Epithelial cell of proximal tubule (primary cell): Measurements from ENCODE around the gene GADD45GIP1. TPM values are rescaled to one million over a fixed set of nuclear protein-coding genes. Genes with fewer than 3 reads are reported as not detected.
A peak's percentile ranks its signal among the peaks of the same experiment; 100 is the strongest.
"Not testable (repeated sequence)": the region's sequence is repeated elsewhere in the genome, so short reads cannot be mapped to it uniquely, and the experiment has no call there.

ENCODE experiments used
- DNase-seq: peaks from one replicate; pipeline ENCODE4 v3.0.0-alpha.2; 2011; ENCODE audit warnings: low read depth
- H3K4me3 ChIP-seq: 2 replicates; pipeline ENCODE4 v1.5.1; 2011; ENCODE audit warnings: low read depth, mild to moderate bottlenecking, low read length
- CTCF ChIP-seq: conservative IDR thresholded peaks from 2 replicates; pipeline ENCODE4 v1.5.1; 2012; ENCODE audit warnings: low read depth, mild to moderate bottlenecking, low read length
- total RNA-seq: library from RNA; depleted of rRNA; stranded (reverse); fragments of >200 nt; gene quantifications from 2 replicates; pipeline ENCODE4 v1.2.3, GENCODE V29; 2015

GADD45GIP1 gene
- total RNA-seq, 1 donor from 2014 or later: 87.2 TPM

GRCh38 chr19:12959481-12959880 is 2.5 kb upstream of the GADD45GIP1 start:
- TF ChIP-seq CTCF: no peak
- no peak for DNase-seq
- no peak overlapping the region for H3K4me3 ChIP-seq

- DNase-seq: not testable (repeated sequence)
- peak overlapping the region; percentile 86 for H3K4me3 ChIP-seq
These were observed 448 bp upstream of the GADD45GIP1 start for GRCh38 chr19:12957389-12957952.

GRCh38 chr19:12955996-12956395 is 1.0 kb downstream of the GADD45GIP1 start:
- peak overlapping the region; percentile 86 for H3K4me3 ChIP-seq
- TF ChIP-seq CTCF: no peak
- DNase-seq: no peak

- H3K4me3 ChIP-seq: peak overlapping the region; percentile 86
- DNase-seq: not testable (repeated sequence)
These were observed 1.4 kb downstream of the GADD45GIP1 start for GRCh38 chr19:12955575-12955974.

GRCh38 chr19:12954612-12954962 is 2.4 kb downstream of the GADD45GIP1 start:
- no peak for TF ChIP-seq CTCF
- H3K4me3 ChIP-seq: no peak overlapping the region
- no peak for DNase-seq

GRCh38 chr19:12953799-12954611 is 3.0 kb downstream of the GADD45GIP1 start:
- no peak for DNase-seq
- H3K4me3 ChIP-seq: no peak overlapping the region
- no peak for TF ChIP-seq CTCF

- no peak for DNase-seq
- no peak overlapping the region for H3K4me3 ChIP-seq
- TF ChIP-seq CTCF: no peak
These were observed 3.8 kb downstream of the GADD45GIP1 start for GRCh38 chr19:12953138-12953798.
